RWPE1 (cell line): ENCODE data around the gene LDLRAD4.
"Not testable (repeated sequence)": the region's sequence is repeated elsewhere in the genome, so short reads cannot be mapped to it uniquely, and the experiment has no call there.

Source experiments
- CTCF ChIA-PET: fragments of 350-600 bp; sonication (Branson Sonifier 250); formaldehyde crosslinking; extraction: SDS; loops from one replicate; lab custom pipeline; 2021; lab: Yijun Ruan, JAX
- POLR2A ChIA-PET: fragments of 400-600 bp; formaldehyde crosslinking; extraction: SDS; loops from one replicate; lab custom pipeline; 2020; ENCODE audit warnings: antibody characterized with exemption; ENCODE audit not compliant: low non-redundant PET; lab: Yijun Ruan, JAX
- DNase-seq: peaks from one replicate; pipeline ENCODE4 v3.0.0; 2012; ENCODE audit warnings: low spot score
- H3K27ac ChIP-seq: fragments of 450-650 bp; 2 replicates; pipeline ENCODE4 v1.5.1; 2017
- CTCF ChIP-seq: fragments of 450-650 bp; conservative IDR thresholded peaks from 2 replicates; pipeline ENCODE4 v1.5.1; 2017; ENCODE audit warnings: low read depth, mild to moderate bottlenecking

Gene LDLRAD4

GRCh38 chr18:13338318-13338717 lies 119.8 kb downstream of the LDLRAD4 start:
- ChIA-PET CTCF (no interaction called here), POLR2A (no interaction called here)
- H3K27ac ChIP-seq: no peak overlapping the region
- no peak for DNase-seq
- no peak for TF ChIP-seq CTCF

GRCh38 chr18:13339653-13340052 lies 121.1 kb downstream of the LDLRAD4 start:
- no peak overlapping the region for H3K27ac ChIP-seq
- CTCF ChIA-PET: no interaction called here
- POLR2A ChIA-PET: no interaction called here
- no peak for TF ChIP-seq CTCF
- DNase-seq: no peak

GRCh38 chr18:13346449-13346848 lies 127.9 kb downstream of the LDLRAD4 start:
- not testable (repeated sequence) for DNase-seq

GRCh38 chr18:13353084-13353823 lies 134.7 kb downstream of the LDLRAD4 start:
- DNase-seq: no peak
- POLR2A ChIA-PET: no interaction called here
- CTCF ChIA-PET: interaction anchor here (0.9 kb wide), 1 partner anchor 101 kb away, joined by 4 read pairs; no protein-coding TSS in a partner anchor
- no peak overlapping the region for H3K27ac ChIP-seq
- TF ChIP-seq CTCF: no peak

More at GRCh38 chr18:13346449-13346848, 127.9 kb downstream of the LDLRAD4 start:
- H3K27ac ChIP-seq, POLR2A ChIA-PET, CTCF ChIA-PET: not testable (repeated sequence)

- no peak overlapping the region for H3K27ac ChIP-seq
- TF ChIP-seq CTCF: no peak
- ChIA-PET CTCF (no interaction called here), POLR2A (no interaction called here)
- DNase-seq: no peak
Measured at GRCh38 chr18:13354402-13354801, 135.8 kb downstream of the LDLRAD4 start.

GRCh38 chr18:13356032-13356431 lies 137.5 kb downstream of the LDLRAD4 start:
- no peak overlapping the region for H3K27ac ChIP-seq
- TF ChIP-seq CTCF: no peak
- DNase-seq: no peak
- CTCF ChIA-PET: no interaction called here
- POLR2A ChIA-PET: no interaction called here

- no peak overlapping the region for H3K27ac ChIP-seq
- POLR2A ChIA-PET: no interaction called here
- DNase-seq: no peak
- TF ChIP-seq CTCF: no peak
- CTCF ChIA-PET: interaction anchor here (0.6 kb wide), 1 partner anchor 45 kb away, joined by 3 read pairs; no protein-coding TSS in a partner anchor
Measured at GRCh38 chr18:13357289-13357688, 138.7 kb downstream of the LDLRAD4 start.
